HEK293T (cell line): ENCODE results near the gene TBC1D5.

Experiments
- FOXA1 ChIP-seq: fragments of 450-650 bp; IDR thresholded peaks from 2 replicates; pipeline ENCODE4 v1.6.1; 2016; ENCODE audit warnings: mild to moderate bottlenecking
- FOXM1 ChIP-seq: fragments of 450-650 bp; IDR thresholded peaks from 2 replicates; pipeline ENCODE4 v1.6.1; 2017; ENCODE audit warnings: mild to moderate bottlenecking, borderline replicate concordance
- HDGF ChIP-seq: fragments of 450-650 bp; IDR thresholded peaks from 2 replicates; pipeline ENCODE4 v1.6.1; 2017; ENCODE audit warnings: antibody characterized with exemption, borderline replicate concordance
- L3MBTL2 ChIP-seq: fragments of 450-650 bp; conservative IDR thresholded peaks from 2 replicates; pipeline ENCODE4 v1.6.1; 2016; ENCODE audit warnings: mild to moderate bottlenecking
- SP1 ChIP-seq: fragments of 450-650 bp; IDR thresholded peaks from 2 replicates; pipeline ENCODE4 v1.6.1; 2017
- TARDBP ChIP-seq: fragments of 450-650 bp; IDR thresholded peaks from 2 replicates; pipeline ENCODE4 v1.6.1; 2016

DNA sequence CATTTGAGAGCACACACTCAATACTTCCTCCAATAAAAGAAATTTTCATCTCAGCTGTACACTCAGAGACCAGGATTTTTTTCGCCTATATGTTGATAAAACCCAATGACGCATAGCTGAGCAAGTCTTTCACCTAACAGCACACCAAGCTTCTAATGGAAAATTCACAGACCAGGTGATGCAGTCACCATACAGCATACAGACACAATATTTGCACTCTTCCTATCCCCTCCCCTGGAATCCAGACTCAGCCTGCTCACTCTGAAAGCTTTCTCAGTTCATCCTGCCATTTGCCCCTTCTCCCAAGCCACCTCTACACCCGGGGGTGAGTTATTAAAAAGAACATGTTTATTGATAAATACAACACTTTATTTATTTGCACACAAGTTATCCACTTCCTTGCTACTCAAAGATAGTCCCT, 1.7 kb downstream of the TBC1D5 start:
- TF ChIP-seq FOXM1 = no peak
- TF ChIP-seq L3MBTL2 = no peak
- no peak for TF ChIP-seq HDGF
- TF ChIP-seq TARDBP = no peak
- no peak for TF ChIP-seq FOXA1
- TF ChIP-seq SP1 = no peak
